Measurements from ENCODE around the gene SLC22A1.

- TF ChIP-seq CTCF (IDR thresholded peaks at IDR 0.05) (no peak), POLR2A (IDR thresholded peaks at IDR 0.05) (no peak)
Measured at GRCh38 chr6:160139420-160139851, 17.8 kb downstream of the SLC22A1 start.
